Suppressor macrophage treated with lipopolysaccharide for 1 hour (primary cell): ENCODE data around the gene CHST12.
"Not testable (repeated sequence)": the region's sequence is repeated elsewhere in the genome, so short reads cannot be mapped to it uniquely, and the experiment has no call there.

Experiments
- DNase-seq, 3 donors: peaks; one replicate each; pipeline ENCODE4 v3.0.0-alpha.2; 2020 to 2022

Gene CHST12

DNA sequence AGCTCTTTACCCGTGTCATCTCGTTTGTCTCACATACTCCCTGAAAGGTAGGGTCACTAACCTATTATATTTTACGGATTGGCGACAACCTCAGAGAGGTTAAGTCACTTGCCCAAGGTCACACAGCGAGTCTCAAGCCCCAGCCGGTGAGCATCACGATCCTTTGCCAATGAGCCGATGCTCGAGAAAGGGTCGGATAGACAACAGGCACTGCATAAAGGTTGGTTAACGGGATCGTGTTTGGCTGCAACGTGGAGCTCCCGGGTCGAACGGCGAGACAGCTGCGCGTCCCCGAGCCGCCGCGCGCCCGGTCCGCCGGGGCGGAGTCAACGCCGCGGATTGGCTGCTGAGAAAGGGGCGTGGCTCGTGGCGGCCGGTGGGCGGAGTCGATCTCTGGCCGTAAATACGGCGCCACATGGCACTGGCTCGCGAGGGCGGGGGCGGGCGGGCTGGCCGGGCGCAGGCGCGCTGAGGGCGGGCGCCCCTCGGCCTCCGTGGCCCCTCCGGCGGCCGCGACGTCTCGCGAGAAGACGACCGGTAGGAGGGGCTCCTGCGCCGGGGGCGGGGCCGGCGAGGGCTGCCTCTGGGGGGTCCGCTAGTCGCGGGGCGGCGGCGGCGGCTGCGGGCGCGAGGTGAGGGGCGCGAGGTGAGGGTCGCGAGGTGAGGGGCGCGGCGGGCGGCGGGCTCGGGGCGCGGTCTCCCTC lies at the start of gene CHST12:
Gene CHST12, plus strand, starts transcription at position 598 of the 704 bp plus-strand sequence. CDS start 29,029 bp downstream, outside the sequence.
- DNase-seq: peak; percentile 96 to 99 (median 98)

DNA sequence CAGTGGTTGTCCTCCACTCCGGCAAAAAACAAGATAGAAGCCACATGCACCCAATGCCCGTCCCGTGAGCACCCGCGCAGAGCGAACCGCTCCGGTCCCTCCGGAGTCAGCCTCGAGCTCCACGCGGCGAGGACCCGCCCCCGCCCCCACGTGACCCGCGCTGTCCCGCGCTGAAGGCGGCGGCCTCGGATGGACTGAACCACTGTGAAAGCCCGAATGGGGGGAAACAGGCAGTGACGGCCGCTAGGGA lies 49.5 kb upstream of the CHST12 start:
- DNase-seq: peak; percentile 87 to 96 (median 95)

DNA sequence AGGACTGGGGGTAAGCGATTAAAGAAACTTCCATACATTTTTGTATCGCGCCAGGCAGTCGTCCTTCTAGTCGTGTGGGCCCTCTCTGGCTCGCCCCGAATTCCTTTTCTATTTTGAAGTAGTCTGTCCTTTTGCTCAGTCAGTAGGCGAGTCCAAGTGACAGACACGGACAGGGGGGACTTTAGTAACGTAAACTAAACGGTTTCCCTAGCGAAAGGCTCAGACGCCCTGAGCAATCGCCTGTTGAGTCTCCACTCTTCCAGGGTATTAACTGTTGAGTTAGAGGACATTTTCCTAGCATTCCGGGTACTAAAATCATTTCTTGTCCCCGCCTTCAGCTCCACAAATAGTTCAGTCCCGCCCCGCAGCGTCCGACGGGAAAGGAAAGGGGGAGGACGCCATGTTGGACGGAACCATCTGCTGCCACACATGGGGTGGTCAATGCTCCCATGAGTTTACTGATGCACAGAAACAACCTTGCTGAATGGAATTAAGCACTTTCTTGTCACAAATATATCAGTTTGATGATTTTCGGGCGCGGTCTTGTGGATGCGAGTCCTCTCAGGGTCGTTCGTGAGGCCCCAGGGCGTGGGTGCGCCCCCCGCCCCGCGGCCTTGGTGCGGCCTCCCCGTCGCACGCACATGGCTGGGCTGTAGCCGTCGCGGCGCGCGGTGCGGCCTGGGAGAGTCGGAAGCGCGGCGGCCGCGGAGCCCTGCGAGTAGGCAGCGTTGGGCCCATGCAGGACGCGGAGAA lies 49.0 kb upstream of the CHST12 start, which contains the start of gene EIF3B:
Gene EIF3B, plus strand, starts transcription at position 642 of the 753 bp plus-strand sequence. Its CDS starts 95 bp downstream, at position 737.
- DNase-seq: peak; percentile 95 to 97 (median 97)

DNA sequence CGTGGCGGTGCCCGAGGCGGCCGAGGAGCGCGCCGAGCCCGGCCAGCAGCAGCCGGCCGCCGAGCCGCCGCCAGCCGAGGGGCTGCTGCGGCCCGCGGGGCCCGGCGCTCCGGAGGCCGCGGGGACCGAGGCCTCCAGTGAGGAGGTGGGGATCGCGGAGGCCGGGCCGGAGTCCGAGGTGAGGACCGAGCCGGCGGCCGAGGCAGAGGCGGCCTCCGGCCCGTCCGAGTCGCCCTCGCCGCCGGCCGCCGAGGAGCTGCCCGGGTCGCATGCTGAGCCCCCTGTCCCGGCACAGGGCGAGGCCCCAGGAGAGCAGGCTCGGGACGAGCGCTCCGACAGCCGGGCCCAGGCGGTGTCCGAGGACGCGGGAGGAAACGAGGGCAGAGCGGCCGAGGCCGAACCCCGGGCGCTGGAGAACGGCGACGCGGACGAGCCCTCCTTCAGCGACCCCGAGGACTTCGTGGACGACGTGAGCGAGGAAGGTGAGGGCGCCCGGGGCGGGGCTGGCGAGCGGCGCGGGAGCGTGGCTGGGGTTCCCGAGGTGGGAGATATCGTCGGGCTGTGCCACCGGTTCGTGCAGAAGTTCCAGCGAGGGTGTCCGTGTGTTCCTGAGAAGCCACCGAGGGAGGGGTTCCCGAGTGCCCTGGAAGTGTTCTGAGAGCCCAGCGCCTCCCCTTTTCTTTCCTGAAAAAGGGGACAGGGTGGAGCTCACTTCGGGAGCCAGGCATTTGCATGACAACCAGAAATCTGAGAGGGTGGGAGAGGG lies 48.3 kb upstream of the CHST12 start:
- peak; percentile 18 to 44 (median 23) for DNase-seq

DNA sequence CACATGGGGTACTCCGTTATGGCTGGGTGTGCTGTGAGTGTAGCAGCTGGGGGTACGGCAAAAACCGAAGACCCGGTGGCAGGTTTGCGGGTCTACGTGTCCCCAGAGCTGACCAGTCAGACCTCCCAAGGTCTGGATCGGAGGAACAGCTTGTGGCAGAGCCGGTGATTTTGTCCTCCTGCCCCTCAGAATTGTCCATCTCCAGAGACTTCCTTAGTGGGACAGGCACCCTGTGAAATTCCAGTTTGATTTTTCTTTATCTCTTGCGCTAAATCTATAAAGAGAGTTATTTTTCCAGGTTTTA lies 47.8 kb upstream of the CHST12 start:
- DNase-seq: no peak

DNA sequence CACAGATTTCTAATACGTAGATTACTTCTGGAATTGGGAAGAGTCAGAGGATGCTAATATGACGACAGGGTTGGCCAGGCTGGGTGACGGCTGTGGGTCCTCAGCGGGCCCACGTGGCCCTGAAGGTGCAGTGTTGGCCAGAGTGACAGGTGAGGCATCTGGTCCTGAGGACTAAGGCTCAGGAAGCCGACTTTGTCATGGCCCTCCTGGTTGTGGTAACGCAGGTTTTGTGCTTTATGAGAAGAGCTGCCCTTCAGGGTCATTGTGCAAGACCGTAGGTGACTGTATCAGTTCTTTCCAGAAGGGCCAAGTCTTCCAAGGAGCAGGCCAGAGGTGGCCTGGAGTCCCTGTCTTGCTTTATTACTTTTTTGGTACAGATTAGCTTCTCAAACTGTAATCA lies 46.2 kb upstream of the CHST12 start:
- DNase-seq: no peak

DNA sequence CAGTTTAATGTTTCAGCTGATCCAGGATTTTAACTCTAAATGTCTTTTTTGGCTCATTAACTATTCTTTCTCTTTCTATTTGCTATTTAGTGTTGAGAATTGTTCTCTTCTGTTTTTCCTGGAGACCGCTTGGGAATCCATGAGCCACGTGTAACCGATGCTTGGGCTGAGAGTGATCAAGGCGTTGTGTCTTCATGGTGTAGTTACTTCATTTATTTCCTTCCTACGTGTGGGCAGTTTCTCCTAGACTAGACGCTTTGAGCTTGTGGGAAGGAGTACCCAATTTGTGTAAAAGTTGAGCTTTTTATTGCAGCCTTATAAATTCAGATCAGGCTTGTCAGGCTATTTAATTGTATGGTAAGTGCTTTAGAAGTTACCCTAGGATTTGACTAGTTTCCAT lies 45.8 kb upstream of the CHST12 start:
- peak; percentile 26 to 44 (median 38) for DNase-seq

DNA sequence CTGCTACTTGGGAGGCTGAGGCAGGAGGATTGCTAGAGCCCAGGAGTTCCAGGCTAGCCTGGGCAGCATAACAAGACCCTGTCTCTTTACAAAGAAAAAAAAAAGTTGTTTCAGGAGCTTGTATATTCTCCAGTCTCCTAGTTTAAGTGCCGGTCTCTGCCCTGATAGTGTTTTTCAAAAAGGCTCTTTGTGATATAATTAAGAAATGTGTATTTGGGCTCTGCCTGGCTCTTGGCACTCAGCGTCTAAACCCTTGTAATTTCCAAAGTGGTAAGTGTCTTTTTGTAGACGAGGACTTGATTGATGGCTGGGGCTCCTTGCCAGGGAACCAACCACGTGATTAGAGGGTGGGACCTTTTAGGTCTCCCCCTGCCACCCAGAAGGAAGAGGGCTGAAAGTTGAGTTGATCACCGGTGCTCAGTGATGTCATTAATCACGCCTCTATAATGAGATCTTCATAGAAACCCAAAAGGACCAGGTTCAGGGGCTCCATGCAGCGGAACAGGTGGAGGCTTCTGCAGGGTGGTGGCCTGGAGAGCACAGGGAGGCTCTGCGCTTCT lies 44.4 kb upstream of the CHST12 start:
- DNase-seq: no peak

DNA sequence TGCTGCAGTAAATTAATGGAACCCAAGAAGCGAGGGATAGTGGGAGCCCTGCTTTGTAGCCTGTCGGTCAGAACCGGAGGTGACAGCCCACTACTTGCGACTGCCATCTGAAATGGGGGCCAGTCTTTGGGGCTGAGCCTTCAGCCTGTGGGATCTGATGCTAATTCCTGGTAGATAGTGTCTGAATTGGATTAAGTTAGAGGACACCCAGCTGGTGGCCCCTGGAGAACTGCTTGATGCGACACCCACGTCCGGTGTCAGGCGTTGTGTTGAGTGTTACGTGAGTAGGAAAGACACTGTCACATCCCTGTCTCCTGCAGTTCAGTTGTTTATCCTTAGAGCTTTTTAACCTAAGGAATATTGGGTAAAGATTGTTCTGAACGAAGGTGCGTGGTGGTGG lies 43.8 kb upstream of the CHST12 start:
- DNase-seq: no peak

DNA sequence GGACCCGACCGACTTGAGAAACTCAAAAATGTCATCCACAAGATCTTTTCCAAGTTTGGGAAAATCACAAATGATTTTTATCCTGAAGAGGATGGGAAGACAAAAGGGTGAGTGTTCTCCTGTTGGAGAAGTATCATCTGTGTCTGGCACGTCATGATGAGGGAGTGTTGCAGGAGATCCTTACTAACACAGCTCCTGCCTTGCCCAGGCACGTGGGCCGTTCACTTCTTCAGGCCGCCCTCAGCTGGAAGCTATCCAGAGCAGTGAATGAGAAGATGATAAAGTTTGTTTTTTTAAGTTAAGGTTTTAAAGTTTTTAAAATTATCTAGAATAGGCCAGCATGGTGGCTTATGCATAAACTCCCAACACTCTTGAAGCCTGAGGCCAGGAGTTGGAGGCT lies 42.6 kb upstream of the CHST12 start:
- DNase-seq: no peak

DNA sequence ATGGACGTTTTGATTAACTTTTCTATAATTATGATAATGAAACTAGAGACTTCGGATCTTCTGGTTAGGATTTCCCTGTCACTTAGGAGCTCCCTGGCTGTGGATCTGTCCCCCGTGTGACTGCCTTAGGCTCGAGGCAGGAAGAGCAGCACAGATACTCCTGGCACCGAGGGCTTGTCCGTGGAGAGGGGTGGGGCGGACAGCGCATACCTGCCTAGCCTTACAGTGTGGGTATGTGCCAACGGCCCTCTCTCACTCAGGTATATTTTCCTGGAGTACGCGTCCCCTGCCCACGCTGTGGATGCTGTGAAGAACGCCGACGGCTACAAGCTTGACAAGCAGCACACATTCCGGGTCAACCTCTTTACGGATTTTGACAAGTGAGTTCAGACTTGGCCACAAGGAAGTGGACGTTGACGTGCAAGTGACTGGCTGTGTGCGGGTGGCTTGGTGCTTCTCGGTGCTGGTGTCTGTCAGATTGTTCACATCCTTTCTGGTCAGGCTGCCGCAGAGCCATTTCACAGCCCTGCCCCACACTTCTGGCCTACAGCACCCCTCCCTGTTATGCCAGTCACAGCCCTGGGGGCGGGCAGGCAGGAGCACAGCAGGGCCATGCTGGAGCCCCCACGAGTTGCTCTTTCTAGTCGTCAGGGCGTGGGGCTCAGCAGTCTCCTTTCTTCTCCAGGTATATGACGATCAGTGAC lies 40.9 kb upstream of the CHST12 start:
- no peak for DNase-seq

DNA sequence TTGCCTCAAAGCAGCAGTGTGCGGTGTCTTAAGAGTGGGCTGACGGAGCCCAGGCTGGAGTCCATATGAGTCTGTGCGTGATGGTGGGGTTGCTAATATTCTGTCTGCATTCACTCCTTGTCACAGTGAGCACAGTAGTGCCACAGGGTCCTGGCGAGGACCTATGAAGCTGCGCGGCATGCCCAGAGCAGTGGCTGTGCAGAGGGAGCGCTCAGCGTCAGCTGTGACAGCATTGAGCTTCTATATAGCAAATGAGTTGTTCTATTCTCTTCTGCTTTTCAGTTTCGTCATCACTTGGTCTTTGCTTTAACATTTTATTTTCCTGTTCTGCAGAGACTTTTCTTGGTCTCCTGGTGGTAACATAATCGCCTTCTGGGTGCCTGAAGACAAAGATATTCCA lies 34.3 kb upstream of the CHST12 start:
- no peak for DNase-seq

DNA sequence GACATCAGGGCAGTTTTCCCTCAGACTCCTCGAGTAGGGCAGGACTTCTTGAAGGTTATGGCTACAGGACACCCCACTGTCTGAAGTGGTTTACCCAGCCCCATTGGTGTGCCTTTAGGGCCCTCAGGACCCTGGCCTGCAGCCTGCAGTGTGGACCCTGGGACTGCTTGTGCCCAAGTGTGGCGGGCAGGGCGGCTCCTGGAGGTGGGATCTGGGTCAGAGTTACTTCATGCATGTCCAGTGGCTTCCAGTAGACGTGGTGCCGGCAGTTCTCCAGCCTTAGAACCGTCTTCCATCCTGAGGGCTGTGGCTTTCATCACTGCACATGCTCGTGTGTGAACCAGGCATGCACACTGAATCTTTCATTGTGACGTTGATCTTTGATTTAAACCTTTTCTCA lies 32.1 kb upstream of the CHST12 start:
- no peak for DNase-seq

DNA sequence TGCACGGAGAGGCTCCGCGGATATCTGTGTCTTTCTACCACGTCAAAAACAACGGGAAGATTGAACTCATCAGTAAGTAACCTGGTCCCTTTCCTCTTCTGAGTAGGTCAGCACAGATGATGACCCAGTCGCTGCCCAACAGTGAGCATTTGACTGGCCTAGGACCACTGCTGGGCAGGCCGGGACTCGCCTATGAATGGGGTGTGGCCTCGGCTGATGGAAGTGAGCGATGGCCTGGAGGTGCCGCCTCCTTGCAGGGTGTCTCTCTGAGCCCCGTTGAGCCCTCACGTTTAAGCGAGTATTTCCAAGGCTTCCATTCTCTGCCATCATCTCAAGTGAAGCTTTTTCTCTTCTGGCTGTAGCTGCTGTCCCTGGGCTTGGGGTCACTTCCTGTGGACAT lies 30.7 kb upstream of the CHST12 start:
- DNase-seq: no peak

DNA sequence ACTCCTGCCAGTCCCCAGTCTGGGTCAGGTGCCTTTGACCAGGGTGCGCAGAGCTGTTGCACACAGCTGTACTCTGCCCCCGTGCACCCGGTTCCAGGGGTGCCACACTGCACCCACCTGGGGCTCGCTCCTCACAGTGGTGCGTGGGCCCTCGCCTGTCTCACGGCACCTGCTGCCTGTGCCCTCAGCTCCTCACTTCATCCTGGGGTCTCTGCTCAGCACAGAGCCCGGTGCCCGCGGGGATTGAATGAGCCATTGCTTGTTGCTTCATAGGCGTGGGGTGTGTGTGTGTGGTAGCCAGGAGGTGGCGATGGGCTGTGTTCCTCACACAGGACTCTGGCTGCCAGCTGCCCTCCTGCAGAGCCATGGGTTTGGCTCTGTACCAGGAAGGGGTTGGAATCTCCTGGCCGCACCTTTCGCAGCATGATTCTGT lies 30.3 kb upstream of the CHST12 start:
- no peak for DNase-seq

DNA sequence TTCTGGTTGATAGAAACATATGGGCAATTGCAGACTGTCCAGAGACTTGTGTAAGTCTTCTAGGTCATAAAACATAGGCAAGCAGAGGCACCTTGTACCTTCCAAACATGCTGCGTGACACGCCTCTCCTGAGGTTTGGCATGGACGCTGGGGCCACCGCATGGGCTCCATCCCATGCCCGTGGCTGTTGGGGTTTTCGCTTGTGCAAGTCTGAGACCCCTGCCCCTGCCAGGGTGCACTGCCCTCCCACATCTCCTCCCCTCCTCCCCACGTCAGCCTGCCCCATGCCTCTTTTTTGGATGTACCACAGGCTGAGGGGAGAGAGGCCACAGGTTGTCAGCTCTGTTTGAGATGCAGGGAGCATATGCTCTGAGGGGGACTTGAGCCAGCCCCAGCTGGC lies 29.8 kb upstream of the CHST12 start:
- DNase-seq: no peak

DNA sequence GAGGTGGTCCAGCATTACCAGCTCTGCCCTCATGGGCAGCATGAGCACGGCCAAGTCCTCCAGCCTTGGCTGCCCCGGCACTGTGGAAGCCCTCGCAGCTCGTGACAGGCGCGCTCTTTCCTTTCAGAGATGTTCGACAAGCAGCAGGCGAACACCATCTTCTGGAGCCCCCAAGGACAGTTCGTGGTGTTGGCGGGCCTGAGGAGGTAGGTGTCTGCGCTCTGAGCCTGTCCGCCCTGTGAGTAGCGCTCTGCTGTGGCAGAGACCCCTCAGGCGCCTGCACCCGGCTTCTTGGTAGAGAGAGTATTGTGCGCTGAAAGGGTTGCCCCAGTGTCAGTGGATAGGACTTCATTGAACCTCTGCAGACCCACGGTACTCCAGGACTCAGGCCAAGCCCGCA lies 29.0 kb upstream of the CHST12 start:
- DNase-seq: no peak

DNA sequence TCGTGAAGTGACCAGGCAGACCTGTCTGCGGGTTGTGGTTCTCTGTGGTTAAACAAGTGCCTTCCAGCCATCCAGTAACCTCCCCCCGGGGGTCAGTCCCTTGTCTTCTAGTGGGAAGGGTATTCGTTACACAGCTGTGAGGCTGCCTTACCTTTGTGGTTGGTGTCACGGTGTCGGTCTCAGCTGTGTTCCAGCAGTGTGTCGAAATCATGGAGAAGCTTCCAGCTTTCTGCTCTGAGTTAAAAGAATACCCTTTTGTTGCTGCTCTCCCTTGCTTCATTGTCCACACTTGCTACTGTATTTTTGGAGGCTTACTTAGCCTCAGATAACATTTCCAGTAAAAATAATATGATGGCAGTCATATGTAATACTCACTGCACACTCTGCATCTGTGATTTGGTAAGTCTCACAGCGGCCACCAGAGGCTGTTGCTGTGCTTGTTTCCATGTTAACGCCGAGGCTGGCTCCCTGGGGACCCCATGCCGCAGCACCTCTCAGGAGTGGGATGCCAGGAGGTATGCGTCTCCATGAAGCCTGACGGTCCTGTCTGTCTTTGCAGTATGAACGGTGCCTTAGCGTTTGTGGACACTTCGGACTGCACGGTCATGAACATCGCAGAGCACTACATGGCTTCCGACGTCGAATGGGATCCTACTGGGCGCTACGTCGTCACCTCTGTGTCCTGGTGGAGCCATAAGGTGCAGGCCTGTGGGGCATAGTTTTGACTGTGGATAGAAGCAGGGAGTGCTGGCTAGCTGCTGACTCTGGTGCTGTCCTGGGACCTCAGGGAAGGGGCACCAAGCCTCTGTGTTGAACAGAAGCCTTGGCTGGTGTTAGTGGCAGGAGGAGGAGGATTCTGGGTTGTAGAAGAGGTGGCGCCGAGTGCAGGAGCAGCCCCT lies 28.3 kb upstream of the CHST12 start:
- DNase-seq: no peak

DNA sequence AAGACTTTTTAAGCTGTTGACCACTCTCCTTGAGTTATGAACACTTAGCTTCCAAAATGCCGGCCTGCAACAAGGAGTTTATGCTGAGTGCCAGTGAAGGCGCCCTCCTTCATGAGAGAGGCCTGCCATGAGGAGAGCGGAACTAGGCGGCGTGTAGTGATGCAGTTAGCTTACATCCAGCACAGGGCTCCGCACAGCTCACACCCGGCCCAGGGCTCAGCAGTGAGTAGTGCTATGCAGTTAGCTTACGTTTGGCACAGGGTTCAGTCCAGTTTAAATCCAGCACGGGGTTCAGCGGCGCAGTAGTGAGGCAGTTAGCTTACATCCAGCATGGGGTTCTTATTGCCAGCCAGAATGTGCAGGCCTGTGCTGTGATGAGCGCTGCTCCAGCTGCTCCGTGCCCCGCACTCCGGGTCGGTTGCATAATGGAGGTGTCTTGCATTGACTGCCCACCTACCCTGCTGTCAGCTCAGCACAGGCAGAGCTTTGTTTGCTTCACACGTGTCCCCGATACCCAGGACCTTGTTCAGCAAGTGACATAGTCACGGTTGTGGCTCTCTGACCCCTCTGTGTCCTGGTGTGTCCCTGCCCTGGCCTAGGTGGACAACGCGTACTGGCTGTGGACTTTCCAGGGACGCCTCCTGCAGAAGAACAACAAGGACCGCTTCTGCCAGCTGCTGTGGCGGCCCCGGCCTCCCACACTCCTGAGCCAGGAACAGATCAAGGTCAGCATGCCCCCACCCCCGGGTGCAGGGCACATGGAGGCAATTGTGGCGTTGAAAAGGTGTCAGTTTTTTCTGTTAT lies 26.9 kb upstream of the CHST12 start:
- no peak for DNase-seq

DNA sequence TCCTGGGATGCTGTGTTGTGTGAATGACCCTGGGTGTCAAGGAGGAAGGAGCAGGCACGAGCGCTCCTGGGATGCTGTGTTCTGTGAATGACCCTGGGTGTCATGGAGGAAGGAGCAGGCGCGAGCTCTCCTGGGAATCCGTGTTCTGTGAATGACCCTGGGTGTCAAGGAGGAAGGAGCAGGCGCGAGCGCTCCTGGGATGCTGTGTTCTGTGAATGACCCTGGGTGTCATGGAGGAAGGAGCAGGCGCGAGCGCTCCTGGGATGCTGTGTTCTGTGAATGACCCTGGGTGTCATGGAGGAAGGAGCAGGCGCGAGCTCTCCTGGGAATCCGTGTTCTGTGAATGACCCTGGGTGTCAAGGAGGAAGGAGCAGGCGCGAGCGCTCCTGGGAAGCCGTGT lies 25.9 kb upstream of the CHST12 start:
- not testable (repeated sequence) for DNase-seq

DNA sequence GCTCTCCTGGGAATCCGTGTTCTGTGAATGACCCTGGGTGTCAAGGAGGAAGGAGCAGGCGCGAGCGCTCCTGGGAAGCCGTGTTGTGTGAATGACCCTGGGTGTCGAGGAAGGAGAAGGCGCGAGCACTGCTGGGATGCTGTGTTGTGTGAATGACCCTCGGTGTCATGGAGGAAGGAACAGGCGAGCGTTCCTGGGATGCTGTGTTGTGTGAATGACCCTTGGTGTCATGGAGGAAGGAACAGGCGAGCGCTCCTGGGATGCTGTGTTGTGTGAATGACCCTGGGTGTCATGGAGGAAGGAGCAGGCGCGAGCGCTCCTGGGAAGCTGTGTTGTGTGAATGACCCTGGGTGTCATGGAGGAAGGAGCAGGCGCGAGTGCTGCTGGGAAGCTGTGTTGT lies 25.3 kb upstream of the CHST12 start:
- DNase-seq: not testable (repeated sequence)
